SH-SY5Y (cell line): ENCODE results near the gene RAI1.

Source experiments
- GATA2 ChIP-seq: IDR thresholded peaks from 2 replicates; pipeline ENCODE4 v1.6.1; 2011; ENCODE audit warnings: mild to moderate bottlenecking, low read depth, low read length
- GATA3 ChIP-seq: IDR thresholded peaks from 2 replicates; pipeline ENCODE4 v1.6.1; 2011; ENCODE audit warnings: low read depth, mild to moderate bottlenecking, low read length, moderate library complexity

- no peak for TF ChIP-seq GATA3
- no peak for TF ChIP-seq GATA2
Measured at GRCh38 chr17:17793378-17794214, 112.3 kb downstream of the RAI1 start.
